Activated CD4-positive, alpha-beta T cell treated with anti-CD3 and anti-CD28 coated beads for 4 hours (primary cell): ENCODE measurements around the gene TMEM186.
"Not testable (repeated sequence)": the region's sequence is repeated elsewhere in the genome, so short reads cannot be mapped to it uniquely, and the experiment has no call there.

Source experiments
- DNase-seq, 2 donors: peaks; one replicate each; pipeline ENCODE4 v3.0.0-alpha.2; 2020

Gene TMEM186, protein sequence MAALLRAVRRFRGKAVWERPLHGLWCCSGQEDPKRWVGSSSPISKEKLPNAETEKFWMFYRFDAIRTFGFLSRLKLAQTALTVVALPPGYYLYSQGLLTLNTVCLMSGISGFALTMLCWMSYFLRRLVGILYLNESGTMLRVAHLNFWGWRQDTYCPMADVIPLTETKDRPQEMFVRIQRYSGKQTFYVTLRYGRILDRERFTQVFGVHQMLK

DNA sequence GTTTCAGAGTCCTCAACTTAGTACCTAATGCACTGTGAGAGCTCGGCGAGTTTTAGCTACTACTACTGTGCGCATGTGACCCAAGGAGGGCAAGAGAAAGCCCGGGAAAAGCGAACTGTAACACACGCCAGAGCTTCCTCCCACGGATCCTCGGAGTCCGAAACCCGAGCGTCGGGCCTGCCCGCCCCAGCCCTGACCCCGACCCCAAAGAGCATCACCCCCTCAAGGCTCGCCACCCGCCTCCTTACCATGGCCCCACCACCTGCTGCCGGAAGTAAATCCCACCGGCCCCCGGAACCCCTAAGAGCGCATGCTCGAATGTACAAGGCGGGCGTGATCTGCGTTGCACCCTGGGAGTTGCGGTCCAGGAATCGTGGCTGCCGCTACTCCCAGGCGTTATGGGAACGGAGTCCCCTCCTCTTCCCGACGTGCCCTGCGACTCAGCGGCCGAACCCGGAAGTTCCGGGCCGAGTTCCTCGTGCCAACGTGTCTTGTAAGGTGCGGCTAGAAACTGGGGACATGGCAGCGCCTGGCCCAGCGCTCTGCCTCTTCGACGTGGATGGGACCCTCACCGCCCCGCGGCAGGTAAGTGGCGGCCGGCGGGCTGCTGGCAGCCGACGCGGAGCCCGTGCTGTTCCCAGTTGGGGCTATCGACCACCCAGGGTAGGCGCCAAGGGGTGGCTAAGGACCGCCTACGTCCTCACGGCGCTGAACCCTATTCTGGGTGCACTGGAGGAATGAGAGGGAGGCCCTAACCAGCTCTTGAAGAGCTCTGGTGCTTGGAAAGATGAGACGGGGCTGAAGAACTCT lies at the start of gene TMEM186, which contains the start of gene PMM2:
Gene TMEM186 (minus strand): TSS at position 276 of the 810 bp plus-strand sequence. CDS start 25 bp downstream, at position 251.
Gene PMM2 (plus strand): TSS at position 476 of the 810 bp plus-strand sequence. CDS start 44 bp downstream, at position 520.
- peak; percentile 94 to 95 for DNase-seq

DNA sequence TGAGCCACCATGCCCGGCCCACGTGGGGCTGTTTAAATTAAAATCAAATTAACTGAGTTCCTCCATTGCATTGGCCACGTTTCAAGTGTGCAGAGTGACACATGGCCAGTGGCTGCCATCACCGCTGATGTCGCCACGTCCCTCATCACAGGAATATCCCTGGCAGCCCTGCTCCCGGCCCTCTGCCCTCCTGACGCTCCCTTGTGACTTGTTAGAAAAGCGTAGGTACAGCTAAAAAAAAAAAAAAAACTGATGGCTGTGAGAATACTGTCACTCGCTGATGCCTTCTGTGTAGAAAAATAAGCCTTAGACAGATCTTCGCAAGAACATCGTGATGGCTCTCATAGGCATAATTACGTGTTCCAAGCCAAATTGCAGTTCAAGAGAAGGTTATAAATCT lies 49.7 kb upstream of the TMEM186 start:
- DNase-seq, result no peak

DNA sequence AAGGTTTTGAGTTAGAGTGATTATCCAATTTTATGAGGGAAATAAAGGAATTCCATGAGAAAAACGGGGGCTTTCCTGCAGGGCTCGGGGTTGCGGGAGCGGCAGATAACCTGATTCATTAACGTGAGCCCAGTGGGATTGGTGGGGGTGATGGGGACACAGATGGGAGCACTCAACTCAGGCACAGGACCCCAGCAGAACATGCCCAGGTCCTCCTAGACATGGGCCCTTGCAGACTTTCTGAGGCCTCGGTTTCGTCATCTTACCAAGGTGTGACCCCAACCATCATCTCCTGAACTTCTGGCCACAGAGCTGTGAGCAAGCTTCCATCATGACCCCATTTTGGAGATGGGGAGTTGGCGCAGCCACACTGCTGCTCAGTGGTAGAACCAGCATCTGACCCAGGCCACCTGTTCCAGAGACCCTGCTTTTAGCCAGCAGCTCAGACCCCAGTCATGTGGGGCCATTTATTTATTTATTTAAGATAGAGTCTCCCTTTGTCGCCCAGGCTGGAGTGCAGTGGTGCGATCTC lies 49.0 kb upstream of the TMEM186 start:
- DNase-seq, result no peak

DNA sequence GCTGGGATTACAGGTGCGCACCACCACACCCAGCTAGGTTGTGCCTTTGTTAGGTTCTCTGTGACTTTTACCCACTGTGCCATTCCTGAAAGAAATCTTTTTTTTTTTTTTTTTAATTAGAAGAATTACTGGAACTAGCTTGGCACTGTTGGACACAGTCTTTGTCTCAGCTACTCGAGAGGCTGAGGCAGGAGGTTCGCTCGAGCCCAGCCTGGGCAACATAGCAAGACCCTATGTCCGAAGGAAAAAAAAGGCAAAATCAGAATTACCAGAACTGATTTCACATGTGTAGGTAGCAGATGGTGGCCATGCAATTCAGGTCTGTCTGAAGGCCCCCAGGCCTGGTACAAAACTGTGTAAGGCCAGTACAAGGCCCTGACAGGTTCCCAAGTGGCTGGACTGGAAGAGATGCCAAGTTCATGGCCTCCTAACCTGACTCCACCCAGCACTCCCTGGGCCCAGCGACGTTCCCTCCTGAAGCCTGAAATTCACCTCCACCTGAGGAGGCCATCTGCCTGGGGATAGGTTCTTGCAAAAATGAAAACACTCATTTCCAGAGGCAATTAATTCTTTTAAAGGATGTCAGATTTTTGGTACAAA lies 48.4 kb upstream of the TMEM186 start:
- DNase-seq, result no peak

DNA sequence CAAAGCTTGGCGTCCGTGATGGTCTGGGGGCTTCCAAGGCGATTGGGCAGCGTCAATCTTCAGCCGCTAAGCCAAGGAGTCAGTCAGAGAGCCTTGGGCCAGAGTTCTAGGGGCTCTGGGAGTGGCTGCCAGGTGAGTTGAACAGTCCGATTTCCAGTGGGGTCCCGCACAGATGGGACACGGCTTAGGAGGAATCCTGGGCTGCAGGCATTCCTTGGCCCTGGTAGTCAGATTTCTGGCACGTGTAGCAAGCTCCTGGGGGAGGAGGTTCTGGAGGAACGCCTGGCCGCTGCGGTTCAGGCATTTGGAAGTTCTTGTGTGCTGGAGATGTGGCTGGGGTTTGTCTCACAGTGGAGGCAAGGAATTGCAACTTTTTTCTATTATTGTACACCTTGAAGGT lies 45.9 kb upstream of the TMEM186 start:
- not testable (repeated sequence) for DNase-seq

DNA sequence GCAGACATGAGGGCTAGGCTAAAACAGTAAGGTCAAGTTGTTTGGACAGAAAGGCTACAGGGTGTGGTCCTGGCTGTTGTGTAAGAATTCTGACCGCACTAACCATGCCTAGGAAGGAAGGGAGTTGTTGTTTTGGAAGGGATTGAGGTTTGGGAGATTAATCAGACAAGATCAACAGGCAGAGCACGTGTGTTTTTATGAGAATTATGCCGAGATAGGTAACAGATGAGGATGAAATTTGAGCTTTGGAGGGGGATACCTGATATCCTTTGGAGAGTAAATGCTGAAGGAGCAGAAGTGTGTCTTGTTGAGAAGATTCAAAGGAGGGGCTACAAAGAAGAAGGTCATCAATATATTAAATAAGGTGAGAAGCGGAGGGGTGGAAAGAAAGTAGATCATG lies 44.6 kb upstream of the TMEM186 start:
- DNase-seq, result not testable (repeated sequence)

DNA sequence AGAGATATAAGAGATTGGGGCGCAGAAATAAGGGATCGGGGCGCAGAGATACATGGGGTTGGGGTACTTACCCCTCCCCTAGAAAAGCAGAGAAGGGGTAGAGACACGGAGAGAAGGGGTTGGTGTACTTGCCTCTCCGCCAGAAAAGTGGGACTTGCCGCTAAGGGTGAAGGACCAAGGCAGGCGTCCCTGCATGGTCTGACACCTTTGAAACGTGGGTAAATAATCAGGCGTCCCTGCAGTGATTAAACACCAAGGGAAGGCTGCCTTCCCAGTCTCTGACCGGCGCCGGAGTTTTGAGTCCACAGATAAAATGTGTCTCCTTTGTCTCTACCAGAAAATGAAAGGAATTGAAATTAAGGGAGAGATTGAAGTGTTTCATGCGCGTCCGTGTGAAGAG lies 40.2 kb upstream of the TMEM186 start:
- DNase-seq, result not testable (repeated sequence)

DNA sequence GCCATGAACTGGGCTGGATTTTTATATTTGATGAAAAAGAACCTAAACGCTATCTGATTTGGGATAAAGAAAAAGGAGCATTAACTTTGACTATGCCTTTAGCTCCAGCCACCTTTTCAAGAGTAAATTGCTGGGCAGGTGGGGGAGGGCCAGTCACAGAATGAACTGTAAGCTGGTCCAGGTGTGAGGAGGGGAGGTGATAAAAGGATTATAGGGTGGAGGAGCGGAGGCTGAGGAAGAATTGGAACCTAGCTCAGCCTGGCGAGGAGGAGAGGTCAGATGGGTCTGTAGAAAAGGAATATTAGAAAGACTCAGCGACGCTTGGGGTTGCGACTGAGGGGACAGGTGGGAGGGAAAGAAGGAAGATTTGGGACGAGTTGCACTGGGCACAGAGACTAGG lies 39.4 kb upstream of the TMEM186 start:
- not testable (repeated sequence) for DNase-seq

DNA sequence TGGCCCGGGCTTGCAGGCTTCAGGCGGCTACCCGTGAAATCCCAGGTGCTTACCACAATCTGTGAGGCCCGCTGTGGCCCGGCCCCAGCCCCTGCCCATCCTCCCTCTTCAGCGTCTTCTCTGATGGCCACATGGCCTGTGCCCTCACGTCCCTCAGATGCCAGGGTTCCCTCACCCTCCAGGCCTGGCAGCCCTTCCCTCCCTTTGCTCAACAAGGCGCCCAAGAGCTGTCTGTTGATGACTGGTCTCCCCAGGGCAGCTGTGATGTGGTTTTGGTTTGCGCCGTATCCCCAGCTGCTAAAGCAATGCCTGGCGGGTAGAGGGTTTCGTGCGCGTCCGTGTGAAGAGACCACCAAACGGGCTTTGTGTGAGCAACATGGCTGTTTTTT lies 35.3 kb upstream of the TMEM186 start:
- DNase-seq, result no peak

DNA sequence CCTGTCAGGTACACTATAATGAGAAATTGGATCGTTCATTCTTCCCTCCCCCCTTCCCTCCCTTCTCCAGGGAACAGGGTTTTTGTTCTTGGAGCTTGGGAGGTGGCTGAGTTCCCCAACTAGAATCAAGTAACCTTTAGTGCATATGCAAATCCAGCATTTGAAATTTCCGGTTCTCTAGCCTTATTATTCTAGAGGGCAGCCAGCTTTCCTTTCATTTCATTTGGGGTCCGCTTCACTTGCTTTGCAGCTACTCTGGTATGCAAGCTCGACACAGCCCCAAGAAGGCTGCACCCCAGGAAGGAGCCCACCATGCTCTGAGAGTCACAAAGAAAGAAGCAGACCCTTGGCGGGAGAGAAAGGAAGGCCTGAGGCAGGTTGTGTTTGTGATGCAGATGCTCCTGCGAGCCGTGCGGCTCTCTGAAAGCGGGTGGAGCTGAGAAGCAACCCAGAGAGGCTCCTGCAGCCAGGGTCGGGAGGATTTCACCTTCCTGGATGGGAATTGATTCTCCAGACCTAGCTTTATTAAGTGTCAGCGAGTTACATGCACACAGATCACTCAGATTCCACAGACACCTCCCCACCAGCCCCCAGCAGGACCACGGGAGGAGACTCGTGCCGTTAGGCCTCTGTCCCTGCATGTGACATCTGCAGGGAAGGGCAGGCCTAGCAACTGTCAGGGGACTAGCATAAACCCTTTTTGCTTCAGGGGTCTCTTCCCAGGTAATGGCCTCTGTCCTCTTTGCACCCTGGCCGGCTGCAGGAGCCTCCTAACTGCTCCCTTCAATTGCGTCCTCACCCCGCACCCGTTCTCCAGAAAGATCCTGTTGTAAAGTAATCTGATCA lies 34.7 kb upstream of the TMEM186 start:
- no peak for DNase-seq

DNA sequence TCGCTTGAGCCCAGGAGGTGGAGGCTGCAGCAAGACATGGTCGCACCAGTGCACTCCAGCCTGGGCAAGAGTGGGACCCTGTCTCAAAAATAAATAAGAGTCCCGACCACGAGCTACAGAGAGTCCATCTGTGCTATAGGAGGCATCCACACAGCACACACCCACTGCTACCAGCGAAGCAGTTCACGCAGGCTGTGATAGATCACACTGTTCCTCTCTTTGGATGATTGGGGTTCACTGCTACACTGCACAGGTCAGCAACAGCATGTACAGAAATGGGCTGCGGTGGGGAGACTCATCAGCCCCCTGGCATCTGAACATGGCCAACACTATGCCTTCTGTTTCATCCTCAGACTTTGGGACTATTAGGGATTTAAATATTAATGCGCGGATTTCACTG lies 34.0 kb upstream of the TMEM186 start:
- no peak for DNase-seq

DNA sequence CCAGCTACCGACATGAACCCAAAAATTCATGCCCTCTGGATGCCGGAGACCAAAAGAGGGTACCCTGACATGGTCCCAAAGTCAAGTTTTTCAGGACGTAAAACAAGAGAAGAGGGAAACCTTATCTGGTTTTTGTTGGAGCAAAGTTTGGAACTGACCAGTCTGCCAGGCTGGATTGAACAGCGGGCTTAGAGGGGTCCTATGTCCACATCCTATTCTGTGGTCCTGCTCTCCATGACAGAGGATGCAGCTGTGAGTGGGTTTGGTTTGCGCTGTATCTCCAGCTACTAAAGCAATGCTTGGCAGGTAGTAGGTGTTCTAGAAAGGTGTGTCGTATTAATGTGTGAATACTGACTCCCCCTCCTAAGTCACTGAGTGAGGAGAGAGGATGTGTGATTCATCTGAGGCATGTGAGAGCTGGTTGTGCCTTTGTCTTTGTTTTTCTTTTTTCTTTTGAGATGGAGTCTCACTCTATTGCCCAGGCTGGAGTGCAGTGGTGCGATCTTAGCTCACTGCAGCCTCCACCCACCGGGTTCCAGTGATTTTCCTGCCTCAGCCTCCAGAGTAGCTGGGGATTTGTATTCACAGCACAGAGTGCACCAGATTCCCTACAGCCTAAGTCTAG lies 31.2 kb upstream of the TMEM186 start:
- no peak for DNase-seq

DNA sequence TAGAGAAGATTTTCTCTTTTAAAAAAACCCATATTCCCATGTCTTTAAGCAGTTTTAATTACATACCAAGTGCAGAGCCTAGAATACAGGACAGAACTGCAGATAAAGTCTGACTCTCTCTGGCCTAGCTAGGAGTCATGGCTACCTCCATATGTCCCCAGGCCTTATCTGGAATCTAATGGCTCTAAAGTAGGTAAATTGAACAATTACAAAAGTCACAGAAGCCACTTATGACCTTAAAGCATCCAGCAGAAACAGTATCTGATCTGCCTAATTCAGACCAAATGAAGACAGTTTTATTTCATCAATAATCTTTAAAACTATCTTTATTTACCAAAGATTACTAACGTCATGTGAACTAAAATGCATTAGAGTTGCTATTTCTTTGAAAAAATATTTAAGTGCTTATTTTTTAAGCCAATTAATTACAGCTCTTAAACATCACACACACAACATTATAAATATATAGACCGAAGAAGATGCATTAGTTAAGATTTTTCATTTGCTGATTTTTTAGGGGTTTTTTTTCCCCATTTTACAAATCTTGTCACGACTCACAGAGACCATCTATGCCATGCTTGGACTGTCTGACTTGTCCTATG lies 28.9 kb upstream of the TMEM186 start:
- no peak for DNase-seq

DNA sequence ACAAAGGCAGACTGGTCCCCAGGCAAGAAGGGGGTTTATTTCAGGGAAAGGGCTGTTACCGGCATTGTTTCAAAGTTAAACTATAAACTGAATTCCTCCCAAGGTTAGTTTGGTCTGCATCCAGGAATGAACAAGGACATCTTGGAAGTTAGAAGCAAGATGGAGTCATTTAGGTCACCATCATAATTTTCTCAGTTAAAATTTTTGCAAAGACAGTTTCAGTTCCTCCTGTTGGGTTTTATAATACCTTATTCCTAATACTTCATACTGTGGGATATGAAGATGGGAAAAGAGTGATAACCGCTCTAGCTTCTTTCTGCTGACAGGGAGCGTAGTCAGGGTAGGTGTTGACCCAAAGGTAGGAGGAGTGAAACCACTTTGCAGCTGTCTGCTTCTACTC lies 25.0 kb upstream of the TMEM186 start:
- DNase-seq, result no peak

DNA sequence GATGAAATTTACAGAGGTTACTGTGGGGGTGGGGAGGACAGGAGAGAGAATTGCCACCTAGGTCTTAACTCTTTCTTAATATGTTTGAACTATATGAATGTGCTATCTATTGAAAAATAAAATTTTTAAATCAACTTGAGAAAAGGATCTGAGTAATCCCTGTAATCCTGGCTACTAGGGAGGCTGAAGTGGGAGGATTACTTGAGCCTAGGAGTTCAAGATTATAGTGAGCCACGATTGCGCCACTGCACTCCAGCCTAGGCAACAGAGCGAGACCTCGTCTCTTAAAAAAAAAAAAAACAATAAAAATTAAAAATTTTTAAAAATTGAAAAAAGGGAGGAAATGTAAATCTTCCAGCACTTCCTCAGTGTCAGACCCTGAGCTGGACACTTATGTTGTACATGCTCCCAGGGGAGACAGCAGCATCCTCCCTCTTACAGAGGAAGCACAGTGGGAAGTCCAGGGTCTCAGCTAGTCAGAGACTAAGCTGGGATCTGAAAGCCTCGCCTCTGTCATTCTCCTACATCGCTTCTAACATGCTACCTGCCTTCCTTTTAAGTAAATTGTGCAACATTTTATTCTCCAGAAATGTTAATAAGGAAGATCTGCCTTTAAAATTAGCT lies 22.1 kb upstream of the TMEM186 start:
- no peak for DNase-seq

DNA sequence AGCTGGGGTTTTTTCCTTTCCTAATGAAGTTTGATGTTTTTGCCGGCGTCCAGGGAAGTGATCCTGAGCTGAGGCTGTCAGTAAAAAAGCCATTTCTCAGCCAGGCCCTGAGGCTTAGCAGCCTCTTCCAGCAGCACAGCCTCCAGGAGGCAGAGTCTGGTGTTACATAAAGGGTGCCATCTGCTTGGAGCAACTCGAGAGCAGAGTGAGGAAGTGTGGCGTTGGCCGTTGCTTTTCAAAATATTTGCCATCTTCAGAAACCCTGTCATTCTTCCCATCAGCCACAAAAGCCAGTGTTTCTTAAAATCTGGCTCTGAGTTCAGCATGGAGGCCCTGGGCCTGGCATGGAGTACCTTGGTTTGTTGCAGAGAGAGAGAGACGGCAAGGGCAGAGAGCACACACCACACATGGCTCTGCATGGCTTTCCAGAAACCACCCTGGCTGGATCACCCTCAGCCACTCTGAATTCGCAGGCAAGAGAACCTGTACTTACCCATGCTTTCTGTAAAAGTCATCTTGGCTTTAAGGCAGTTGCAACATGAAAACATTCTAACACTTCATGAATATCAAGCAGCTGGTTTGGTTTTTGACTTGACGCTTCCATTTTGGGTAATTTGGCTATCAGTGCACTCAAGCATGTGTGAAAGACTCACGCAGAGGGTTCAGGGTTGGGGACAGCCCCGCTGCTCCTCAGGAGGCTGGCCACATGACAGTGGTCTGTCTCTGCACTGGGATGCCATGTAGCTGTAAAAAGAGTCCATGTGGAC lies 21.2 kb upstream of the TMEM186 start:
- no peak for DNase-seq

DNA sequence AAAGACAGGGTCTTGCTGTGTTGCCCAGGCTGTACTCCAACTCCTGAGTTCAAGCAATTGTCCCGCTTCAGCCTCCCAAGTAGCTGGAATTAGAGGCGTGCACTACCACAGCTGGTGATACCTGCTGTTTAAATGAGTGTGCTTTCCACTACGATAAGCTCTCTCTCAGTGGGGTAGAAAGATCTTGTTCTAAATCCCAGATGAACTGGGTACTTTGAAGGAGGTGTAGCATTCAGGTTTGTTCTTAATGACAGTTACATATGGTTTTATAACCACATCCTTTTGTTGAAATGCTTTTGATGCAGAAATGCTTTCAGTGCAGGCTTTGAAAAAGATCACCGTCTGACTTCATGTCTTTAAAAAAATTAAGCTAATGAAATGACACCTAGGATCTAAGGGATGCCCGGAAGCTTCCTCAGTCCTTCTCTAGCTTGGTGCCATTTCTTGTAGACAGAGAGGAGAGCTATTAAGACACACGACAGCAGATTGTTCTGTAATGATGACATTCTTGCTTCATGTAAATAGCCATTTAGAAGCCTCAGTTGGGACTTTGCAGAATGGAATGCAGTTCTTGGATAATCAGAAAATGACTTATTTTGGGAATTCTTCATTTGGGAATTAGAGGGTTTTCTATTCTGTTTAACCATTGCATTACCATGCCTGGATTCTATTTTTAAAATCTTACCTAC lies 19.7 kb upstream of the TMEM186 start:
- DNase-seq, result no peak

DNA sequence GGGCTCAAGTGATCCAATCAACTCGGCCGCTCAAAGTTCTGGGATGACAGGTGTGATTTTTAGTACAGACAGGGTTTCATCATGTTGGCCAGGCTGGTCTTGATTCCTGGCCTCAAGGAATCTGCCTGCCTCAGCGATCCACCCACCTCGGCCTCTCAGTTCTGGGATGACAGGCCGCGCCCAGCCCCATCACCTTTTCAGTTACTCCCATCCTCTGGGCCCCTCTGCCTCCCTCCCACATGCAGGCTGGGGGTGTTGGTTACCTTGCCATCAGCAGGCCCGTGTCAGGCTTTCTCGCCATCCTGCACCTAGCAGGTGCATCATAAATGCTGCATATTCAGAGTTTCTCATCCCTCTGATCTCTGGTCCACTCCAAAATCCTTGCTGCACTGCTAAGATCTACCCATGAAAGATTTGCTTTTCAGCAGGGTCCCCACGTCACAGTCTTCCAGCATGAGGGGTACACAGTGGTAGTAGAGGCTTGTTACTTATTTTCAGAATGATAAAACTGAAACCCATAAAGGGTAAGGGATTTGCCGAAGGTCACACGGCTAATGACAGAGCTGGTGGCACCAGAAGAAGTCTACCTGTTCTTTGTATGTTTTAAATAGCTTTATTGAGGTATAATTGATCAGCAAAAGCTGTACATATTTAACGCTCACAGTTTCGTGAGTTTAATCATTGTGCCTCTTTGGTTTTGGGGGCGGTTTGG lies 16.8 kb upstream of the TMEM186 start:
- no peak for DNase-seq

DNA sequence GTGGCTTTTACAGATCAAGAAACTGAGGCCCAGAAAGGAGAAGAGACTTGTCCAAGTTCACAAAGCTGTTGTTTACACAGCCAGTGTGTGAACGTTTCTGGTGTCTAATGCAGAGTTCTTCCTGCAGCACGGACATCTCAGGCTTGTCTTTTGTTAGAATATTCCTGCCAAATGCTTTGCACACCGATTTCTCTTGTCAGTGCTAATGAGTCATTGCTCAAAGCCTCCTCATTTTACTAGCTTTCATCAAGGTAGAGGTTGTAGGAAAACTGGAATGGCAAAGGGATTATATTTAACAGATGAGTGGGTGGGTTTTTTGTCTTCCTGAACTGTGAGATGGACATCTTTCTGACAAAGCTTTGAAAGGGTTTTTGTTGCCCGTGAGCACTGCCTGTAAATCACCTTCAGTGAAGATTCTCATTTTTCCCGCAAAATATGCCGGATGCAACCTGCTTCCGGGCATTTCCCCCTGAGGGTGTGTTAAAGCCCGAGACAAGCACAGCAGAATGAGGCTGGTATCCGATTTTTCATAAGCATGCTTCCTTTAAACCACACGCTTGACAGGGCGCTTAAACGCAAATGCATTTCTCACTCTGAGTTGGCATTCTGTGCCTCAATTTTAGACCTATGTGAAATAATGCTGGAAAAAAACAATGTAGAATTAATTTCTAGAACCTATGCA lies 14.9 kb upstream of the TMEM186 start:
- no peak for DNase-seq
